Glutamatergic neuron (in vitro differentiated cells): ENCODE measurements around the gene ZNF831. TPM values are rescaled to one million over a fixed set of nuclear protein-coding genes. Genes with fewer than 3 reads are reported as not detected.

ENCODE experiments used
- DNase-seq: peaks from one replicate; pipeline ENCODE4 v3.0.0; 2022
- H3K27ac Mint-ChIP-seq: one replicate; pipeline ENCODE4 v1.8.0; 2020; ENCODE audit warnings: mild to moderate bottlenecking, mixed read lengths, inconsistent platforms; ENCODE audit not compliant: unreplicated experiment
- H3K27me3 Mint-ChIP-seq: one replicate; pipeline ENCODE4 v1.8.0; 2020; ENCODE audit warnings: mild to moderate bottlenecking, moderate library complexity, mixed read lengths, inconsistent platforms; ENCODE audit not compliant: unreplicated experiment
- H3K36me3 Mint-ChIP-seq: one replicate; pipeline ENCODE4 v1.8.0; 2020; ENCODE audit warnings: mild to moderate bottlenecking, mixed read lengths, inconsistent platforms; ENCODE audit not compliant: unreplicated experiment
- H3K4me1 Mint-ChIP-seq: one replicate; pipeline ENCODE4 v1.8.0; 2020; ENCODE audit warnings: mild to moderate bottlenecking, low read depth, mixed read lengths, inconsistent platforms; ENCODE audit not compliant: unreplicated experiment
- H3K4me3 Mint-ChIP-seq: one replicate; pipeline ENCODE4 v1.8.0; 2020; ENCODE audit warnings: mild to moderate bottlenecking, mixed read lengths, inconsistent platforms; ENCODE audit not compliant: unreplicated experiment
- H3K9me3 Mint-ChIP-seq: one replicate; pipeline ENCODE4 v1.8.0; 2020; ENCODE audit warnings: mild to moderate bottlenecking, moderate library complexity, mixed read lengths, inconsistent platforms; ENCODE audit not compliant: unreplicated experiment
- total RNA-seq: library from RNA; stranded (reverse); fragmentation: NEBNext Ultra II Directional; extraction: Animal tissue kit (Norgen Biotek cat#: 25700); gene quantifications from one replicate; pipeline ENCODE4 v1.2.1, GENCODE V29; 2021; ENCODE audit not compliant: unreplicated experiment
- TF ChIP-seq, protein P1 (sequence below): fragments of 200-600 bp; sonication (generic); IDR thresholded peaks from one replicate; pipeline ENCODE4 v1.5.0; 2021; ENCODE audit not compliant: partially characterized antibody, unreplicated experiment

ZNF831 gene
- total RNA-seq, 1 donor from 2014 or later = not detected

DNA sequence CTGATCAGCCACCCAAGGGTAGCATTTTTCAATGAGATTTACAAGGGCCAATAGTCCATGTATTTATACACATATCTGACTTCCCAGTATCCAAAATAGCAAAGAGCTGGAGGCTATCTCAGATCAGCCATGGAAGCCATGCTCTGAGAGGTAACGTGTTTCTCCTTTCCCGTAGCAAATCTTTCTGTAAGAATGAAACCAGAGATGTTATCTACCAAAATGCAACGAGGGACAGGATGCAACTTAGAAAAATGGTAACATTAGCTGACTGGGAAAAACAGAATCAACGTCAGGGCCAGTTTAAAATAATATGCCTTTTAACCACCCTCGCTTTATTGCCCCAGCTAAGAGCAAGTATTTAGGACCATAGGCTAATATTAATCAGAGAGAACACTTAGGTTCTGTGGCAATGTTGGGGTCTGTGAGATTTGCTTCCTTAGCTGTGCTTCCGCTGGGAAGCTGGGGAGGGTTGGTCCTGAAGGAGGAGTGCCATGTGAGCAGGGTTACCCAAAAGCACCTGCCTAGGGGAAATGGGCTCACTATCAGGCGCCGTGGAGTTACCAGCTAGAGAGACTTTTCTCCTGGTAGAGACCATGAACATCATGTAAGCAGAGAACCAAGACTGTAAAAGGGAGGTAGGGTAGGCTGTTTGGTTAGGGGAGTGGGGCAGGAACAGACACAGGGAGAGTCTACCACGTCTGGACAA, 1.2 kb downstream of the ZNF831 start:
- Mint-ChIP-seq H3K4me3 (no peak overlapping the region), H3K27ac (no peak overlapping the region), H3K36me3 (peaks cover 6% of the 10 kb centered on the region), H3K27me3 (no peaks in the 10 kb centered on the region), H3K4me1 (no peaks in the 10 kb centered on the region), H3K9me3 (peaks cover 2% of the 10 kb centered on the region)
- DNase-seq = no peak
- TF ChIP-seq, protein P1, sequence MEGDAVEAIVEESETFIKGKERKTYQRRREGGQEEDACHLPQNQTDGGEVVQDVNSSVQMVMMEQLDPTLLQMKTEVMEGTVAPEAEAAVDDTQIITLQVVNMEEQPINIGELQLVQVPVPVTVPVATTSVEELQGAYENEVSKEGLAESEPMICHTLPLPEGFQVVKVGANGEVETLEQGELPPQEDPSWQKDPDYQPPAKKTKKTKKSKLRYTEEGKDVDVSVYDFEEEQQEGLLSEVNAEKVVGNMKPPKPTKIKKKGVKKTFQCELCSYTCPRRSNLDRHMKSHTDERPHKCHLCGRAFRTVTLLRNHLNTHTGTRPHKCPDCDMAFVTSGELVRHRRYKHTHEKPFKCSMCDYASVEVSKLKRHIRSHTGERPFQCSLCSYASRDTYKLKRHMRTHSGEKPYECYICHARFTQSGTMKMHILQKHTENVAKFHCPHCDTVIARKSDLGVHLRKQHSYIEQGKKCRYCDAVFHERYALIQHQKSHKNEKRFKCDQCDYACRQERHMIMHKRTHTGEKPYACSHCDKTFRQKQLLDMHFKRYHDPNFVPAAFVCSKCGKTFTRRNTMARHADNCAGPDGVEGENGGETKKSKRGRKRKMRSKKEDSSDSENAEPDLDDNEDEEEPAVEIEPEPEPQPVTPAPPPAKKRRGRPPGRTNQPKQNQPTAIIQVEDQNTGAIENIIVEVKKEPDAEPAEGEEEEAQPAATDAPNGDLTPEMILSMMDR = no peak

DNA sequence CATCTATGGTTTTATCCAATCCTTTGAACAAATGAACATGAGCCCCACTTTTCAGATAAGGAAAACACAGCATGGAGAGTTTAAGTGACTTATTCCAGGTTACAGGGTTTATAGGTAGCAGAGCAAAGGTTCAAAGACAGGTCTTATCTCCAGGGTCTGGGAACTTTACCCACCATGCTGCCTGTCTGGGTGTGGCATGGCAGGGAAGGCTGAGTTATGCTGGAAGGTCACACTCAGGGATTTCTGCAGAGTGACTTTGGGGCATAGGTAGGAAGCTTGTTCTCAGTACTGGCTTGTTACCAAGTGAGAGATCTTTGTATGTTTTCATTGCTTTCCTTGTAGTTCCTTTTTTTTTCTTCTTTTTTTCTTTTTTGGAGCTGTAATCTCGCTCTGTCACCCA, 1.8 kb downstream of the ZNF831 start:
- no peak for DNase-seq
- peaks cover 6% of the 10 kb centered on the region for H3K36me3 Mint-ChIP-seq
- H3K4me3 Mint-ChIP-seq = no peak overlapping the region
- H3K27ac Mint-ChIP-seq = no peak overlapping the region
- TF ChIP-seq, protein P1 = no peak
- no peaks in the 10 kb centered on the region for H3K27me3 Mint-ChIP-seq
- H3K9me3 Mint-ChIP-seq = peaks cover 2% of the 10 kb centered on the region
- H3K4me1 Mint-ChIP-seq = no peaks in the 10 kb centered on the region

DNA sequence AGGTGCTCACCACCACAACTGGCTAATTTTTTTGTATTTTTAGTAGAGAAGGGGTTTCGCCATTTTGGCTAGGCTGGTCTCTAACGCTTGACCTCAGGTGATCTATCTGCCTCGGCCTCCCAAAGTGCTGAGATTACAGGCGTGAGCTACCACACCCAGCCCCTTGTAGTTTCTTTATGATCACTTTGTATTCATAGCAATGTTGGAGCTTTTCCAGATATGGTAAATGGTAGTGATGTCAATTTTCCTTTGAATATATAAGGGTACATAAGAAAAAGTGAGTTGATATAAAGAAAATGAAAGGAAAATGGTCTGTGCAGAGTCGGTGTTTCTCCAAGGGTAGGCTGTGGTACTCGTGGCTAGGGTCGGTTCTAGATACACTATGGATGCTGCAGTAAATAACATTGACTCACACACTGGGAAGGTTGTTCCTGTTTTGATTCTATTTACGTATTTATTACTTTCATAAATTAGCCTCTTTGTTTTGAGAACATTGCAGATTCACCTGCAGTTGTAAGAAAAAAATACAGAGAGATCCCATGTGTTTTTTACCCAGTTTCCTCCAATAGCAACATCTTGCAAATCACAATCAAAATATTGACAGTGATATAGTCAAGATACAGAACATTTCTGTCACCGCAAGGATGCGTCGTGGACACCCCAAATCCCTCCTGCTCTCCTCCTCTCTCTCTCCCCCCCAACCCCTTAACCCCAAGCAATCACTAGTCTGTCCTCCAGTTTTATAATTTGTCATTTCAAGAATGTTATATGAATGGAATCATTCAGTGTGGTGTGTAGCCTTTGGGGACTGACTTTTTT, 2.5 kb downstream of the ZNF831 start:
- H3K4me1 Mint-ChIP-seq = no peaks in the 10 kb centered on the region
- no peak overlapping the region for H3K4me3 Mint-ChIP-seq
- H3K27me3 Mint-ChIP-seq = no peaks in the 10 kb centered on the region
- DNase-seq = no peak
- H3K27ac Mint-ChIP-seq = no peak overlapping the region
- TF ChIP-seq, protein P1 = no peak
- peaks cover 6% of the 10 kb centered on the region for H3K36me3 Mint-ChIP-seq
- H3K9me3 Mint-ChIP-seq = peaks cover 2% of the 10 kb centered on the region

DNA sequence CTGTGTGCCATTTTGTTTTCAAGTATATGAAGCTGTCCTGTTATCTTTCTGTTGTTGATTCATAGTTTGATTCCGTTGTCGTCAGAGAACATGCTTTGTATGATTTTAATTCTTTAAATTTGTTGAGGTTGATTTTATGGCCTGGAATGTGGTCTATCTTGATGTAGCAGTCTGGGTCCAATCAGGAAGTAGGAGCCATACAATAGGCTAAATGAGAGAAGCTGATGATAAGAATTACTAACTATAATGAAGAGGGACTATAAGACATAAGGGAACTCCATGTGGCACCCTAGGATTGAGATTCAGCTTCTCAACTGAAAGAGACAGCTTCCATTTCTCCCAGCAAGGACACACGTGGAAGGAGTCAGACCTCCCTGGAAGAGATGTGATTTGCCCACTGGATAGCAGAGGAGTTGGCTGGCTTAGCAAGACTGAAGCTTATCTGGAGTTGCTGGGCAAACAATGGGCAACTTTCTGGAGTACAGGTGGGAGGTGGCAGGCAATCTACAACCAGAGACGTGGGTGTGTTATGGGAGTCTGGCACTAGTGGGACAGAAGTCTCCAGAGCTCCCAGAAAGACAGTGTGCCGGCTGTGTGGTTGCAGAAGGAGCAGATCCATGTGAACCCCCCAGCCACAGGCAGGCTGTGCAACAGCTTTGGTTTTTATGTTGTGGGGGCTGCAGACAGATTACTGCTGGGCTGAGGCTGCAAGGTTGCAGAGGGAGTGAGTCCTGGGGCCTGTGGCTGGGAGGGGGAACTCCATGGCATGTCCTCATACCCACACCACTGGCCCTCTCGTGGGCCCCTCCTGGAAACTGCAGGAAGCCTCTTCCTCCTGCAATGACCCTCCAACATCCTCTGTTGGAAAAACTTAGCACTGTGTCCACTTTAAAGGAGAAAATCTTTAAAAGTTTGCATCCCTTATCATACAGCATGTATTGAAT, 7.1 kb downstream of the ZNF831 start:
- Mint-ChIP-seq H3K4me1 (no peaks in the 10 kb centered on the region), H3K4me3 (no peak overlapping the region), H3K27ac (no peak overlapping the region), H3K27me3 (no peaks in the 10 kb centered on the region), H3K9me3 (peaks cover 2% of the 10 kb centered on the region), H3K36me3 (peaks cover 6% of the 10 kb centered on the region)
- DNase-seq = no peak
- TF ChIP-seq, protein P1 = no peak
